Measurements from ENCODE around the gene DHX57.

Gene DHX57, protein sequence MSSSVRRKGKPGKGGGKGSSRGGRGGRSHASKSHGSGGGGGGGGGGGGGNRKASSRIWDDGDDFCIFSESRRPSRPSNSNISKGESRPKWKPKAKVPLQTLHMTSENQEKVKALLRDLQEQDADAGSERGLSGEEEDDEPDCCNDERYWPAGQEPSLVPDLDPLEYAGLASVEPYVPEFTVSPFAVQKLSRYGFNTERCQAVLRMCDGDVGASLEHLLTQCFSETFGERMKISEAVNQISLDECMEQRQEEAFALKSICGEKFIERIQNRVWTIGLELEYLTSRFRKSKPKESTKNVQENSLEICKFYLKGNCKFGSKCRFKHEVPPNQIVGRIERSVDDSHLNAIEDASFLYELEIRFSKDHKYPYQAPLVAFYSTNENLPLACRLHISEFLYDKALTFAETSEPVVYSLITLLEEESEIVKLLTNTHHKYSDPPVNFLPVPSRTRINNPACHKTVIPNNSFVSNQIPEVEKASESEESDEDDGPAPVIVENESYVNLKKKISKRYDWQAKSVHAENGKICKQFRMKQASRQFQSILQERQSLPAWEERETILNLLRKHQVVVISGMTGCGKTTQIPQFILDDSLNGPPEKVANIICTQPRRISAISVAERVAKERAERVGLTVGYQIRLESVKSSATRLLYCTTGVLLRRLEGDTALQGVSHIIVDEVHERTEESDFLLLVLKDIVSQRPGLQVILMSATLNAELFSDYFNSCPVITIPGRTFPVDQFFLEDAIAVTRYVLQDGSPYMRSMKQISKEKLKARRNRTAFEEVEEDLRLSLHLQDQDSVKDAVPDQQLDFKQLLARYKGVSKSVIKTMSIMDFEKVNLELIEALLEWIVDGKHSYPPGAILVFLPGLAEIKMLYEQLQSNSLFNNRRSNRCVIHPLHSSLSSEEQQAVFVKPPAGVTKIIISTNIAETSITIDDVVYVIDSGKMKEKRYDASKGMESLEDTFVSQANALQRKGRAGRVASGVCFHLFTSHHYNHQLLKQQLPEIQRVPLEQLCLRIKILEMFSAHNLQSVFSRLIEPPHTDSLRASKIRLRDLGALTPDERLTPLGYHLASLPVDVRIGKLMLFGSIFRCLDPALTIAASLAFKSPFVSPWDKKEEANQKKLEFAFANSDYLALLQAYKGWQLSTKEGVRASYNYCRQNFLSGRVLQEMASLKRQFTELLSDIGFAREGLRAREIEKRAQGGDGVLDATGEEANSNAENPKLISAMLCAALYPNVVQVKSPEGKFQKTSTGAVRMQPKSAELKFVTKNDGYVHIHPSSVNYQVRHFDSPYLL (N-terminal part only)

DNA sequence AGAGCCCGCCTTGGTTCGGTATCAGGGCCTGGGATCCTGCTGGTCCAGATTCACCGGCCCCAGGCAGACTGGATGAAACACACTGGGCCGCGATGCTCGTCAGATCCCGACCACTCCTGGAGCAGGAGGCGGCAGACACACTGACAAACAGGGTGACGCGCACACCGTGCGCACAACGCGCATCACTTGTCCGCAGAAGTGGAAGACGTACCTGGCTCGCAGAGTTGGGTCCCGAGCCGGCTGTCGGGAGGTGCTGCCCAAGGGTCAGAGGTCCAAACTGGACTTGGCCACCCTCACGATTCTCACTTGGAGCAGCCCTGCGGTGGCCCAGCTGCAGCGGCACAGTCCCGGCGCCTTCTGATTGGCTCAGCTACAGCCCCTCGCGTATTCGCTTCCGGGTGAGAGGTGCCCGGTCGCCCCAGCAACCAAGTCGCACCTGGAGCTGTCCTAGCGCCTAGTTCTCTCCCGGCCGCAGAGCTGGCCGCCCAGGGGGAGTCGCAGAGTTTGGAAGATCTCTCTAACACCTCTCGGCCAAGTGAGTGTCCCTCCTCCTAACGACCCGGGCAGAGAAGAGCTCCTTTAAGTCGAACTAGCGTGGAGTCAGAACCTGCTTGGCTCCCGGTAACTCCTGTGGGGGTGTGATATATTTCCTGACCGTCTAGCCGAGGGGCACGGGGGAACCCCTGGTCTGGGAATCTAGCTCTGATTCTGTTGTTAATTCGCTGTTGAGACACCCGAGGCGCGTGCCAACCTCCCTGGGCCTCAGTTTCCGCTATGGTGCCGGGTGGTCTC is at the start of gene DHX57, which contains the start of gene MORN2:
DHX57 (minus strand) TSS at position 359 of the 792 bp plus-strand sequence. CDS start 7,529 bp downstream, outside the sequence.
MORN2 (plus strand) TSS at position 401 of the 792 bp plus-strand sequence.
- FAIRE-seq: no peak

DNA sequence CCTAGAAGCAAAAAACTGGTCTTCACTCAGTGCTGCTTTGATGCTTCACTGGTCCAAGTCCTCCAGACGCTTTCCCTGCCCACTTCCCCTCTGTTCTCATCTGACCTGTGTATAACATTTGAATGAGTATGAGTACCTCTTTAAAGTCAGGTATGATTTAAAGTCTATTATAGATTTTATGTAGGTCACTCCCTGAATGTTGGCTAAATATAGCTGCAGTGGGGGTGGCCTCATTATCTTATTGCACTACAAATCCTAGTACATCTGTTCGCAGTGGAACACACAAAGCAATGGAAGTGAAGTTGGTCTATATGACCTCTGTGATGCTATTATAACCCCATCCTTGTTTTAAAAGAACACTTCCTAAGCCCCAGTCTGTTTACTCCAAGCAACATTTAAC is 47.2 kb upstream of the DHX57 start:
- no peak for FAIRE-seq

DNA sequence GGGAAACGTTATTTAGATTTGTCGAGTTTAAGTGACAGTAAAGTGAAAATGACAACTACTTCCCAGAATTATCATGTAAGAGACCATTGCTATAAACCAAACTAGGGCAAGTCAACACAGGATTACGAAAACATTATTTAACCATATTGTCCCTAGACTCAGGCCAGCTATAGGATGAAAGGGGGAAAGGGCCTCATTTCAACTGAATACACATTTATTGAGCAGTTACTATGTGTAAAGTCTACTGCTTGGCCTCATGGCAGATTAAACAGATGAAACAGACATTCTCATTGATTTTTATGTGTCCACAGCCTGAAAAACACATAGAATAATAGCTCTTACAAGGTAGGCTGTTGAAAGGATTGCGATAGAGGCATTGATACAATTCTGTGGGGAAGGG is 46.7 kb upstream of the DHX57 start:
- FAIRE-seq: no peak

DNA sequence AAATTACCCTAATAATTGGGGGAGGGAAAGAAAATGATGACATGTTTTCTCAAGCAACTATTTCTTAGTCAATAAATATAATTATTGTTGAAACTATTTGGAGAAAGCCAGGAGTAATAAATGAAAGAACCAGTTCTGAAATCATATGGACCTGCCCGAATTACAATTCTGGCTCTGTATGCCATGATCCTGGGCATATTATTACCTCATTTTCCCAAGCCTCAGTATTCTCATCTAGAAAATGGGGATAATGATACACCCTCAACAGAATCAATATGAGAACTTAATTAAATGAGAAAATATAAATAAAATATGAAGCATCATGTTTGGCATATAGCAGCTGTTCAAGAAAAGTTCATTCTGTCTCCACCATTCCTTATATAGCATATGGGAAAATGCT is 36.9 kb upstream of the DHX57 start:
- FAIRE-seq: no peak

DNA sequence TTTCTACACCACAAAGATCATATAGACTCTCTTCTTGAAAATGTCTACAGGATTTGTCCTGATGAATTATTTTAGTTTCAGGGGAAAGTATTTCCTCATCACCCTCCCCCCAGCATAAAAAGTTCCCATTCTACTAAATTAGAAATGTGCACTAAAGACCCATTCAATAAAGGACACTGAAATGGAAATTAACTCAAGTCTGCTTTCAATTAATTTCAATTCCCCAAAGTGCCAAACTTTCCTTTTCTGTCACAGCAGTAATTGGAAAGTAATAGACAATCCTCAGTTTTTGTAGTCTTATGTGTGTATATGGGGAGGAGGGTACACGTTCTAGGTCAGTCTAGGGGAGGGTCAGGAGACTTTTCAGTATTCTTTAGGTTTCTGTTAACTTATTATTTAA is 35.5 kb upstream of the DHX57 start:
- FAIRE-seq: no peak

DNA sequence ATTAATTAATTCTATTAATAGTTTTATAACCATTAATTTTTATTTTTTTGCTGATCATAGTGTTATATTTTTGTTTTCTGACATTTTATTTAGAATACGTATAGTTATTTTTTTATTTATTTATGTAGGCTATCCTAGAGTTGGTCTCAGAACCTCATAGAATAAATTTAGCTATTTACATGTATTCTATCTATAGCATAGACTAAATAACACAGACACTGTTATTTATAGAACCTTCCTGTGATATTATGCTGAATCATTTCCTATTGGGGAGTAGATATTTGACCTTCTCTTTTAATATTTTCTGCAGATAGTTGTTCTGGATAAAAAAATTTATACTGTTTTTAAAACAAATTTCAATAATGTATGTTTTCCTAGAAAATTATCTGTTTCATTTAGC is 34.1 kb upstream of the DHX57 start:
- no peak for FAIRE-seq

DNA sequence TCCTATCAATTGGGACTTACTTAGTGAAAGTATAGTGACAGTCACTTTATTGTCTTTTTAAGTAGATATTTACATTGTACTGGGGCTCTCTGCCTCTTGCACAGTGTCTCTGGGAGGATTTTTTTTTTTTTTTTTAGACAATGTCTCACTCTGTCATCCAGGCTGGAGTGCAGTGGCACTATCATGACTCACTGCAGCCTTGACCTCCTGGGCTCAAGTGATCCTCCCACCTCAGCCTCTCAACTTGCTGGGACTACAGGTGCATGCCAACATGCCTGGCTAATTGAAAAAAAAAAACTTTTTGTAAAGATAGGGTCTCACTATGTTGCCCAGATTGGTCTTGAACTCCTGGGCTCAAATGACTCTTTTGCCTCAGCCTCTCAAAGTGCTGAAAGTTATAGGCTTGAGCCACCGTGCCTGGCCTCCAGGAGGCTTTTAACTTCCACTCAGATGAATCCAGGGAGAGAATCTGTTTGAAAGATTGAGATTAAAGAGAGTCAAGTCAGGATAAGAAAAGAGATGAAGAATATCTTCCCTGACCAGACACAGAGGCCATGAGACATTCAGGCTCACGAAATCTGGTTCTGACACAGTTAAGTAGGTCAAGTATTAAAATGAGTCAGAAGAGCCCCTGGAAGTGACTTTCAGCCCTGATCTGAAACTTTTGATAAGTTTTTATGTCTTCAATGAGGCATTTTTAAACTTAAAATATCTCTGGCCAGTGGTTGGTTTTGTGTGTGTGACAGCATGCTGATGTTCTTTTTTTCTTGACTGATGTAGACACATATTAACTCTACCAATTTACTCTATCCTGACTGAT is 32.2 kb upstream of the DHX57 start:
- no peak for FAIRE-seq

DNA sequence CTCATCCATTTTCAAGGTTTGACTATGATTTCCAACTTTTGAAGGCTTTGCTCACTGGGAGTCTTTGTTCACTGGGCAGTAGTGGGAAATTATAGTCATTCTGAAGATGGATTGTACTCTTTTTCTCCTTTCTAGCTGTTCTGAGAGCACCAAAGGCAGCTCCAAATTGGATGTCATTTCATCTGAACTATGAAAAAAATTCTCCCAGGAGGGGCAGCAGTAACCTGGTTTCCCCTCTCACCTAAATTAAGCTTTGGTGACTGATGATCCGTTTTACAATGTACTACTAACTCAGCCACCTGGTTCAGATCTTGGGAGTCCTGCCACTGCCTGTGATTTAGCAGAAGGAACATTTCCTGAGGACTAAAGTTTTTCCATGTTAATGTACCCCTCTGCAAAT is 31.5 kb upstream of the DHX57 start:
- no peak for FAIRE-seq

DNA sequence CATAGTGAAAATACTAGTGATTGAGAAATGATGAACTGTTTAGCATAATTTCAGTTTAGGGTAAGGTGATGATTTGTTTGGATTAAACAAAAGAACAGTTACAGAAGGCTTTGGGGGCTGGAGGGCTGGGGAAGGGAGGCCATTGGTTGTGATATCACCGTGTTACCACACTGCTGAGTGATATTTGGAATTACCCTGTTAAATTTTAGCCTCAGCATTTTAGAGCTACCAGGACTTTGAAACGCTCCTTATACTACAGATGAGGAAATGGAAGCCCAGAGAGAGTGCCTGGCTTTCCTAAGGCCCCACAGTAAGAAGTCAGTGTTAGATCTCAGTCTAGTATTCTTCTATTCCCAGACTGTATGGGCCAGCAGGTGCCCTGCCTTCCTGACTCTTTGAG is 29.5 kb upstream of the DHX57 start:
- FAIRE-seq: no peak

DNA sequence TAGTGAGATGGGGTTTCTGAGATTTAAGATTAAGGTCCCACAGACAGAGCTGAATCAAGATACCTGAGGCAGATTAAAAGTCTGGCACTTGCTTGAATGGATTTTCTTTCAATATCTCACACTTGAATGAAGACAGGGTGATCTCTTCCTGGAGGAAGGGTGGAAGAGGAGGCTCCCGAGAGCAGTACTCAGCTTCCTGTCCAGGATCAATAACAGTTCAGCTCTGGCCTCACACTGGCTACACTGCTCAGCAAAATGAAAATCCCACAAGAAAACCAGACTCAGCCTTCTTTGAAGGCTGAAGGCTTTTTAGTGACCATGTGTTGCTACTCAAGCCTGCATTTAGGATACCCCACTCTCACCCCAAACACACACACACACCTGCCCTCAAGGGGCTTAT is 25.0 kb upstream of the DHX57 start:
- no peak for FAIRE-seq

DNA sequence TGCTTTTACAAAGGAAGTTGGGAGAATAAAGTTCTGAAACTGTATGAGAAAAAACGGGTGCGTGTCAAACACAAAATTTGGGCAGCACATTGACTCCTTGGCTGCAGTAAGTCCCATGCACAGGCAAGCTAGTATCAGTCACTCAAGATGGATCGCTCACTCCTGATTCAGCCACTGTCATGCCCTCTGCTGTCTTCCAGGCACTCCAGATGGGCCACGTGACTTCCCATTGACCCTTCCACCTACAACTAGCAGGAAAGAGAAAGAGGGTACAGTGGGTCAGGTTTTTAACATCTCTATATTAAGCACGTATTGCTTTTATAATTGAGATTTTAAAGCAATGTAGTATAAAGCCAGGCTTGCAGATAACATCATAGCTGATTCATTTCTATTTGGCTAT is 22.5 kb upstream of the DHX57 start:
- FAIRE-seq: no peak

DNA sequence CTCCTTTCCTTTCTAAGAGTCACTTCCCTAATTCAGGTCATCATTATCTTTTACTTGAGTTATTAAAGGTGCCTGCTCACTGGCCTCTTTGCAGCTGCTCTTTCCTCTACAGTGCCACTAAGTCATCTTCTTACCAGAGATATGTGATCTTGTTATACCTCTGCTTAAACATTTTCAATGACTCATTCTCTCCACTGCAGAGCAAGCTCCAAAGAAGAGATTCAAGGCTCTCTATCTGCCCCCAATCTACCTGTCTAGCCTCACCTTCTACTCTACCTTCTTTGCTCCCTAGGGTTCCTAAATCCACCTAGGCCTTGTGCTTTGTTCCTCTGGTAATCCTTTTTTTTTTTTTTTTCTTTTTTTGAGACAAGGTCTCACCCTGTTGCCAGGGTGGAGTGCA is 17.1 kb upstream of the DHX57 start:
- no peak for FAIRE-seq

DNA sequence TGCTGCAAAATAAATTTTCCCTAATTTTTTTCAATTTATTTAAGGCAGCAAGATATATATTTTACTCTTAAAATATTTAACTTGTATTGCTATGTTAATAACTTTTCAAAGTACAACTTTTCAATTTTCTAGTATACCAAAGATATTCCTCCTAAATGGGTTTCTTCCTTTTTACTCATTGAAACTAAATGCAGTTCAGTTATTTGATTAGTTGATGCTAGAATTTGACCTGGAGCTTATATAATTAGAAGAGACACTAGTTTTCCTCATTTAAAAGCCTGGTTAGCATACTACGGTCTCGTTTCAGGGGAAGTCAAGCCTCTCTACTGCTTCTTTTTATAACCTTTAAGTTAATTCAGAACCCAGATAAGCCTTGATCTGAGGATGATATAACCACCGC is 13.8 kb upstream of the DHX57 start, which contains the start of gene ARHGEF33:
ARHGEF33 (plus strand) TSS at position 301 of the 400 bp plus-strand sequence. CDS start 29,573 bp downstream, outside the sequence.
- peak; percentile 15 for FAIRE-seq

DNA sequence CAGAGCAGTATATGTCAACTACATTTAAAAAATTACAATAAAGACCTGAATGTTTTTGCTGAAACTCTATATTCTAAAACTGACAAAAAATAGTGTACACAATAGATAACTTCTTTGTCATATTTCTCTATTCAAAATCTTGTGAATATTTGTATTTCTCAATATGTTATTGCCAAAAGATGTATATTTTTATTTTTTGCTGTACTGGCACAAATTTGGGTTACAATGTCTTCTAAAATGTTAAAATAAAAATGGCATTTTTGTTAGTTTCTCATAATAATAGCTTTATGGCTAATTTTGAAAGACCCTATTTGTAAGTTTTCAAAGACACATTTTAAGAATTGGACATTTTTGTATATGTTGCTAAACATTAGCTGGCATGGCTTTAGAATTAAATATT is 13.3 kb upstream of the DHX57 start:
- FAIRE-seq: no peak

DNA sequence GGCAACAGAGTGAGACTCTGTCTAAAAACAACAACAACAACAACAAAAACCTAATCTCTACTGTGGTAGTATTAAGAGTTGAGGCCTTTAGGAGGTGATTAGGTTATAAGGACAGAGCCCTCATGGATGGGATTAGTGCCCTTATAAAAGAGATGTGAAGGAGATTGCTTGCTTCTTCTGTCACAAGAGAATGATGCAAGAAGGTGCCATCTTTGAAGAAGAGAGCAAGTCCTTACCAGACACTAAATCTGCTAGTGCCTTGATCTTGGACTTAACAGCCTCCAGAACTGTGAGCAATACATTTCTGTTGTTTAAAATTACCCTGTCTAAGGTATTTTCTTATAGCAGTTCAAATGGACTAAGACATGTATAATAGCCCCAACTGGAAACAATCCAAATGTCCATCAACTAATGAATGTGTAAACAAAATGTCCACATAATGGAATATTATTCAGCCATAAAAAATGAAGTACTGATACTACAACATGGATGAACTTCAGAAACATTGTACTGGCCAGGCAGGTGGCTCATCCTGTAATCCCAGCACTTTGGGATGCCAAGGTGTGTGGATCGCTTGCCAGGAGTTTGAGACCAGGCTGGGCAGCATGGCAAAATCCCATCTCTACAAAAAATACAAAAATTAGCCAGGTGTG is 12.3 kb upstream of the DHX57 start:
- FAIRE-seq: no peak

DNA sequence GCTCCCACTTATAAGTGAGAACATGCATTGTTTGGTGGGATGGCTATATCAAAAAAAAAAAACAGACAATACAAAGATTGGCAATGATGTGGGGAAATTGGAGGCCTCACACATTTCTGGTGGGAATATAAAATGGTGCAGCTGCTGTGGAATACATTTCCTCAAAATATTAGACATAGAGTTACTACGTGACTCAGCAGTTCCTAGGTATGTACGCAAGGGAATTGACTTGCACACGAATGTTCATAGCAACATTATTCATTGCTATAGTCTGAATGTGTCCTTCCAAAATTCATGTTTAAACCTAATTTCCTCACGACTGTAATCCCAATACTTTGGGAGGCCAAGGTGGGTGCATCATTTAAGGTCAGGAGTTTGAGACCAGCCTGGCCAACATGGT is 11.6 kb upstream of the DHX57 start:
- FAIRE-seq: no peak

DNA sequence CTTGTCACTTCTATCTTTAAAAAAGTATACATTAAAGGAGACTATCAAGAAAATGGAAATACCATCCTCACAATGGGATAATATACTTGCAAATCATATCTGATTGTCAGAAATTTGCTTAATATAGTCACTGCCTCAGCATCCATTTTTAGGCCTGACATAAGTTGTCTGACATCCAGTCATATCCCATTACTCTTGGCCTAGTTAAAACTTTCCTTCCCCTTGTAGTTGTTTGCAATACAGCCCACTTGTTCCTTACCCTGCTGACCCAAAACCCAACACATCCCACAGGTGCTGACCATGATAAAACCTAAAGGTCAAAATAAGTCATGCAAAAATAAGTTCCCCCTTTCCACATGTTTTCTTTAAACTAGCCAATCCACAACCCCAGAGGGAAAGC is 10.3 kb upstream of the DHX57 start:
- no peak for FAIRE-seq

DNA sequence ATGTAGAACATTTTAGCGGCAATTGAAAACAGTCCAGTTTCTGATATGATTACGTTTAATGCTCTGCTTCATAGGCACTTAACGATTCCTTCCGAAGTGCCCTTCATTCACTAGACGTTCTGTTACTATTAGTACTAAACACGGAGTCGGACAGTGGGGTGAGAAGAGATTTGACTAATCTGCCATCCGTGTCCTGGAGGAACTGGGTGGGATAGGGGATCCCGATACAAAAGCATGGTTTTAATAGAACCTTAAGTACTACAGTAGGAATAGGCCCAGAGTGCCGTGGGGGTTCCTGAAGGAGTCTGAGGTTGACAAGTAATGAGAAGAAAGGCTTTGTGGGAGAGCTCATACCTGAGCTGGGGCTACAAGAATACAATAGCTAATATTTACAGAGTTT is 673 bp upstream of the DHX57 start:
- no peak for FAIRE-seq

DNA sequence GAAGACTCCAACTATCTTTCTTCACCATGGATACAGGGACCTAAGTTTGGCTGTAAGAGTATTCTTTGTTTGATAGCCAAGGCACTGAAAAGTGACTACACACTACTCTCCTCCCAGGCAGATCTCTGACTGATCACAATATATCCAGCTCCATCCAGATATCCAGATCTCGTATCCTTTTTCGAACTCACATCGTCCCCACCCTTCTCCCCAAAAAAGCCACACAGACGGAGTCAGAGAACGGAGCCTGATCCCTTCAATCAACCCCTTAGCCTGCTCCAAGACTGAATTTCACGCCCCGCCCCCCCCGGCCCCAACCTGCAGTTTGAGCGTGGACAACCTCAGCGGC is 533 bp downstream of the DHX57 start:
- no peak for FAIRE-seq

DNA sequence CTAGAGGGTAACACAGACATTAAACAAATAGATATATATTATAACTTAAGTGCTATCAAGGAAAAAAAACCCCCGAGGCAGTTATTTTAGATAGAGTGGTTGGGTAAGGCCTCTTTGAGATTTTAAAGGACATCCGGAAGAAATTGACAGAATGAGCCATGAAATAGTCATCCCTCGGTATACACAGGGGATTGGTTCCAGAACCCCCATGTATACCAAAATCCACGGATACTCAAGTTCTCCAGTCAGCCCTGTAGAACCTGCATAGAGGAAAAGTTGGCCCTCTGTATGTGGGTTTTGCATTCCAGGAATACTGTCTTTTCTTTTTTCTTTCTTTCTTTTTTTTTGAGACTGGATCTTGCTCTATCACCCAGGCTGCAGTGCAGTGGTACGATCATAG is 2.0 kb downstream of the DHX57 start:
- no peak for FAIRE-seq

DNA sequence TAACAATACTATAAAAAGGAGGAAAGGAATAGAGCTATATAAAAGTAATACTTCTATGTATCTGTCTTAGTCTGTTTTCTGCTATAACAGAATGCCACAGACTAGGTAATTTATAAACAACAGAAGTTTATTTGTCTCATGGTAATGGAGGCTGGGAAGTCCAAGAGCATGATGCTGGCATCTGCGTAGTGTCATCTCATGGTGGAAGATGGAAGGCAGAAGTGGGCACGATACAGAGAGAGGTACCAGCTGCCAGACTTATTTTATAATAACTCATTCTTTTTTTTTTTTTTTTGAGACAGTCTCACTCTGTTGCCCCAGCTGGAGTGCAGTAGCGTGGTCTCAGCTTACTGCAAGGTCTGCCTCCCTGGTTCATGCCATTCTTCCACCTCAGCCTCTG is 4.3 kb downstream of the DHX57 start:
- no peak for FAIRE-seq
